Measurements from ENCODE around the gene ZBTB20. TPM values are rescaled to one million over a fixed set of nuclear protein-coding genes. Genes with fewer than 3 reads are reported as not detected.

ZBTB20 gene
- total and polyA plus RNA-seq, 2 donors (not counting 1 experiment from before 2014, with no cell fraction given): 4.0 to 123 TPM

GRCh38 chr3:114571363-114571762 lies 575.7 kb downstream of the ZBTB20 start:
- ATAC-seq (ENCODE audit: low read depth) (no peak), DNase-seq (no peak)
- Histone ChIP-seq H3K9ac (ENCODE audit: low read length) (no peak overlapping the region), H3K27me3 (replicated peaks in 1 of 4; ENCODE audit: control extremely low read depth in 1 of 4, control insufficient read depth in 3 of 4, insufficient read depth in 4 of 4, low read length in 3 of 4) (no peaks in the 10 kb centered on the region), H3K27ac (ENCODE audit: low read length in 2 of 2) (no peak overlapping the region), H3K79me2 (ENCODE audit: control insufficient read depth, insufficient read depth, low read length) (no peaks in the 10 kb centered on the region), H3K4me2 (replicated peaks; ENCODE audit: low read depth, low read length, poor library complexity, severe bottlenecking) (no peak overlapping the region), H4K20me1 (ENCODE audit: control insufficient read depth, insufficient read depth, low read length, poor library complexity, severe bottlenecking) (no peaks in the 10 kb centered on the region), H2AFZ (ENCODE audit: insufficient read depth, low read depth, low read length, poor library complexity, severe bottlenecking) (no peak overlapping the region), H3K4me3 (ENCODE audit: control extremely low read depth in 1 of 5, extremely low read depth in 1 of 5, insufficient read depth in 1 of 5, low read depth in 2 of 5, low read length in 4 of 5) (no peak overlapping the region), H3K9me3 (ENCODE audit: control extremely low read depth in 1 of 3, control insufficient read depth in 2 of 3, insufficient read depth in 1 of 3, low read length in 2 of 3) (no peaks in the 10 kb centered on the region), H3K4me1 (ENCODE audit: control insufficient read depth in 2 of 2, insufficient read depth in 2 of 2, low read length in 2 of 2) (peaks cover 5% of the 10 kb centered on the region in 2 donors), H3K36me3 (replicated peaks in 1 of 2; ENCODE audit: control extremely low read depth in 1 of 2, control insufficient read depth in 1 of 2, extremely low read depth in 1 of 2, insufficient read depth in 2 of 2, low read length in 1 of 2) (no peaks in the 10 kb centered on the region)
- no peak for TF ChIP-seq EZH2 (IDR thresholded peaks at IDR 0.05; ENCODE audit: borderline replicate concordance, insufficient read depth, low read depth, low read length, poor library complexity, severe bottlenecking)
- TF ChIP-seq CTCF (IDR thresholded peaks at IDR 0.05): no peak
- intact Hi-C loops (cut with micrococcal nuclease): no loop called here
- Mint-ChIP-seq H3K4me3 (no peak overlapping the region), H3K27ac (no peak overlapping the region), H3K4me1 (peaks cover 13% of the 10 kb centered on the region), H3K27me3 (no peaks in the 10 kb centered on the region), H3K9me3 (ENCODE audit: insufficient read depth) (no peaks in the 10 kb centered on the region)
- POLR2A ChIA-PET: no interaction called here
- CTCF ChIA-PET: no interaction called here
- WGBS (ENCODE audit: insufficient coverage): 100% methylated on average over 1 of the region's 3 CpGs

GRCh38 chr3:114569186-114569585 lies 577.9 kb downstream of the ZBTB20 start:
- Histone ChIP-seq H3K9ac (ENCODE audit: low read length) (no peak overlapping the region), H3K9me3 (ENCODE audit: control extremely low read depth in 1 of 3, control insufficient read depth in 2 of 3, insufficient read depth in 1 of 3, low read length in 2 of 3) (no peaks in the 10 kb centered on the region), H3K4me3 (ENCODE audit: control extremely low read depth in 1 of 5, extremely low read depth in 1 of 5, insufficient read depth in 1 of 5, low read depth in 2 of 5, low read length in 4 of 5) (no peak overlapping the region), H3K27me3 (replicated peaks in 1 of 4; ENCODE audit: control extremely low read depth in 1 of 4, control insufficient read depth in 3 of 4, insufficient read depth in 4 of 4, low read length in 3 of 4) (no peaks in the 10 kb centered on the region), H3K4me2 (replicated peaks; ENCODE audit: low read depth, low read length, poor library complexity, severe bottlenecking) (no peak overlapping the region), H3K36me3 (replicated peaks in 1 of 2; ENCODE audit: control extremely low read depth in 1 of 2, control insufficient read depth in 1 of 2, extremely low read depth in 1 of 2, insufficient read depth in 2 of 2, low read length in 1 of 2) (no peaks in the 10 kb centered on the region), H3K27ac (ENCODE audit: low read length in 2 of 2) (no peak overlapping the region), H2AFZ (ENCODE audit: insufficient read depth, low read depth, low read length, poor library complexity, severe bottlenecking) (no peak overlapping the region), H3K79me2 (ENCODE audit: control insufficient read depth, insufficient read depth, low read length) (no peaks in the 10 kb centered on the region), H4K20me1 (ENCODE audit: control insufficient read depth, insufficient read depth, low read length, poor library complexity, severe bottlenecking) (no peaks in the 10 kb centered on the region), H3K4me1 (ENCODE audit: control insufficient read depth in 2 of 2, insufficient read depth in 2 of 2, low read length in 2 of 2) (peaks cover 5 to 8% of the 10 kb centered on the region in 2 donors)
- WGBS (ENCODE audit: insufficient coverage): 64% methylated on average over 1 of the region's 2 CpGs
- DNase-seq: no peak
- no peak overlapping the region for H3K4me3 Mint-ChIP-seq
- POLR2A ChIA-PET: no interaction called here
- peaks cover 18% of the 10 kb centered on the region for H3K4me1 Mint-ChIP-seq
- CTCF ChIA-PET: no interaction called here
- H3K27ac Mint-ChIP-seq: no peak overlapping the region
- TF ChIP-seq CTCF (IDR thresholded peaks at IDR 0.05) (no peak), EZH2 (IDR thresholded peaks at IDR 0.05; ENCODE audit: borderline replicate concordance, insufficient read depth, low read depth, low read length, poor library complexity, severe bottlenecking) (no peak)
- no peaks in the 10 kb centered on the region for H3K9me3 Mint-ChIP-seq (ENCODE audit: insufficient read depth)
- ATAC-seq (ENCODE audit: low read depth): no peak
- intact Hi-C loops (cut with micrococcal nuclease): no loop called here
- no peaks in the 10 kb centered on the region for H3K27me3 Mint-ChIP-seq

All from B cell (primary cell).